HepG2 (cell line): ENCODE results near the gene FITM1. TPM values are rescaled to one million over a fixed set of nuclear protein-coding genes. Genes with fewer than 3 reads are reported as not detected.

Experiments used
- AGO2 ChIP-seq: fragments of 200-400 bp; formaldehyde crosslinking; optimal IDR thresholded peaks from 2 replicates; pipeline ENCODE3; 2017; ENCODE audit warnings: mild to moderate bottlenecking, low read depth, low read length, moderate library complexity
- CENPT ChIP-seq: sonication (generic); formaldehyde crosslinking; IDR thresholded peaks from 2 replicates; pipeline ENCODE4 v1.8.0; 2022; ENCODE audit warnings: low read depth, mild to moderate bottlenecking, moderate library complexity, missing genetic modification reagents
- EZH2 ChIP-seq: conservative IDR thresholded peaks from 2 replicates; pipeline ENCODE4 v1.6.1; 2012; ENCODE audit warnings: mild to moderate bottlenecking, low read depth, low read length, moderate library complexity
- HDAC6 ChIP-seq: fragments of 200-600 bp; sonication (generic); IDR thresholded peaks from 2 replicates; pipeline ENCODE4 v1.7.0; 2017; ENCODE audit warnings: mild to moderate bottlenecking, antibody characterized with exemption, low read length, low read depth
- HES4 ChIP-seq: sonication (generic); formaldehyde crosslinking; IDR thresholded peaks from 2 replicates; pipeline ENCODE4 v1.9.0; 2021; ENCODE audit warnings: mild to moderate bottlenecking, missing genetic modification reagents, borderline replicate concordance
- MTF2 ChIP-seq: sonication (generic); formaldehyde crosslinking; IDR thresholded peaks from 2 replicates; pipeline ENCODE4 v1.5.0; 2020; ENCODE audit warnings: missing genetic modification reagents, borderline replicate concordance
- PHB2 ChIP-seq: fragments of 450-650 bp; IDR thresholded peaks from 2 replicates; pipeline ENCODE4 v1.6.1; 2018; ENCODE audit not compliant: partially characterized antibody
- POLR2A ChIP-seq, 2 experiments: IDR thresholded peaks; 2 replicates each; pipeline ENCODE4 v1.6.1; 2011; ENCODE audit warnings: low read depth in 2 of 2, low read length in 2 of 2, mild to moderate bottlenecking in 1 of 2, moderate library complexity in 1 of 2; ENCODE audit not compliant: insufficient read depth in 1 of 2
- RBM22 ChIP-seq: fragments of 200-400 bp; formaldehyde crosslinking; optimal IDR thresholded peaks from 2 replicates; pipeline ENCODE3; 2017; ENCODE audit warnings: mild to moderate bottlenecking, low read length, moderate library complexity
- SOX13 ChIP-seq, 3 experiments: fragments of 450-650 bp in 1 of 3; sonication (generic) in 1 of 3; formaldehyde crosslinking in 1 of 3; IDR thresholded peaks in 2 of 3; conservative IDR thresholded peaks in 1 of 3; 2 replicates each; pipeline versions ENCODE4 v1.5.0 to v1.6.1; 2016 to 2020; ENCODE audit warnings: antibody characterized with exemption in 1 of 3, mild to moderate bottlenecking in 1 of 3, missing compliant biosample characterization in 1 of 3, missing genetic modification reagents in 1 of 3, moderate library complexity in 1 of 3
- SP5 ChIP-seq: IDR thresholded peaks from 2 replicates; pipeline ENCODE4 v1.6.1; 2016; ENCODE audit warnings: low read depth, borderline replicate concordance
- ZNF3 ChIP-seq: IDR thresholded peaks from 2 replicates; pipeline ENCODE4 v1.7.0; 2017; ENCODE audit warnings: inconsistent platforms
- ZNF563 ChIP-seq: sonication (generic); formaldehyde crosslinking; IDR thresholded peaks from 2 replicates; pipeline ENCODE4 v1.8.0; 2022; ENCODE audit warnings: mild to moderate bottlenecking, moderate library complexity, missing genetic modification reagents
- ZNF766 ChIP-seq: sonication (generic); formaldehyde crosslinking; IDR thresholded peaks from 2 replicates; pipeline ENCODE4 v1.5.0; 2020; ENCODE audit warnings: missing genetic modification reagents, borderline replicate concordance
- polyA plus RNA-seq, 8 experiments: library from polyadenylated mRNA; depleted of rRNA in 3 of 8; stranded (reverse) in 7 of 8; unstranded in 1 of 8; fragments of >200 nt; fragmentation: Illumina TruSeq in 4 of 8; extraction: Trizol in 4 of 8; gene quantifications; 2 replicates each; pipeline versions ENCODE4 v1.2.1 to v1.2.3, GENCODE V29; 2011 to 2016; ENCODE audit warnings: low read depth in 4 of 8, missing spikeins in 1 of 8, mixed read lengths in 1 of 8; ENCODE audit not compliant: insufficient read depth in 1 of 8
- total RNA-seq, 5 experiments: library from RNA; depleted of rRNA; stranded (reverse); fragments of >200 nt; fragmentation: Illumina TruSeq; extraction: Trizol; gene quantifications; 2 replicates each; pipeline ENCODE4 v1.2.3, GENCODE V29; 2016; ENCODE audit warnings: low read depth in 1 of 5
- TF ChIP-seq, protein P1 (sequence below): sonication (generic); formaldehyde crosslinking; IDR thresholded peaks from 2 replicates; pipeline ENCODE4 v1.5.1; 2020; ENCODE audit warnings: mild to moderate bottlenecking, missing genetic modification reagents
- TF ChIP-seq, protein P2 (sequence below), 2 experiments: fragments of 450-650 bp in 1 of 2; sonication (generic) in 1 of 2; formaldehyde crosslinking in 1 of 2; IDR thresholded peaks; 2 replicates each; pipeline versions ENCODE4 v1.6.1 to v1.8.0; 2016 to 2022; ENCODE audit warnings: antibody characterized with exemption in 1 of 2, mild to moderate bottlenecking in 1 of 2, missing genetic modification reagents in 1 of 2

FITM1 gene
- total and polyA plus RNA-seq, 2 of the 13 experiments (the other 11 are each of a cell fraction or from before 2014, with no cell fraction given): 2.7 to 5.8 TPM

DNA sequence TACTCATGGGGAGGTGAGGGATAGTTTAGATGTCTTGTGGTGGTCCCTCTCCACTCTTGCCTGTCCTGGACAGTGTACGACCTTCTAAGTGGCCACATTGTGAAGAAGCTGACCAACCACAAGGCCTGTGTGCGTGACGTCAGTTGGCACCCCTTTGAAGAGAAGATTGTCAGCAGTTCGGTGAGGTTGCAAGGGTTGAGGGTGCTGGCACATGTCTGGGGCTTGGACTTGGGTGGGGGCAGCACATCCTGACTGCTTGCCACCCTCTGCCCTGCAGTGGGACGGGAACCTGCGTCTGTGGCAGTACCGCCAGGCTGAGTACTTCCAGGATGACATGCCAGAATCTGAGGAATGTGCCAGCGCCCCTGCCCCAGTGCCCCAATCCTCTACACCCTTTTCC is 7.6 kb upstream of the FITM1 start (continued):
- TF ChIP-seq RBM22: peak; percentile 72
- TF ChIP-seq PHB2: no peak
- no peak for TF ChIP-seq ZNF3 (CRISPR knock-in tag)
- TF ChIP-seq, protein P1, sequence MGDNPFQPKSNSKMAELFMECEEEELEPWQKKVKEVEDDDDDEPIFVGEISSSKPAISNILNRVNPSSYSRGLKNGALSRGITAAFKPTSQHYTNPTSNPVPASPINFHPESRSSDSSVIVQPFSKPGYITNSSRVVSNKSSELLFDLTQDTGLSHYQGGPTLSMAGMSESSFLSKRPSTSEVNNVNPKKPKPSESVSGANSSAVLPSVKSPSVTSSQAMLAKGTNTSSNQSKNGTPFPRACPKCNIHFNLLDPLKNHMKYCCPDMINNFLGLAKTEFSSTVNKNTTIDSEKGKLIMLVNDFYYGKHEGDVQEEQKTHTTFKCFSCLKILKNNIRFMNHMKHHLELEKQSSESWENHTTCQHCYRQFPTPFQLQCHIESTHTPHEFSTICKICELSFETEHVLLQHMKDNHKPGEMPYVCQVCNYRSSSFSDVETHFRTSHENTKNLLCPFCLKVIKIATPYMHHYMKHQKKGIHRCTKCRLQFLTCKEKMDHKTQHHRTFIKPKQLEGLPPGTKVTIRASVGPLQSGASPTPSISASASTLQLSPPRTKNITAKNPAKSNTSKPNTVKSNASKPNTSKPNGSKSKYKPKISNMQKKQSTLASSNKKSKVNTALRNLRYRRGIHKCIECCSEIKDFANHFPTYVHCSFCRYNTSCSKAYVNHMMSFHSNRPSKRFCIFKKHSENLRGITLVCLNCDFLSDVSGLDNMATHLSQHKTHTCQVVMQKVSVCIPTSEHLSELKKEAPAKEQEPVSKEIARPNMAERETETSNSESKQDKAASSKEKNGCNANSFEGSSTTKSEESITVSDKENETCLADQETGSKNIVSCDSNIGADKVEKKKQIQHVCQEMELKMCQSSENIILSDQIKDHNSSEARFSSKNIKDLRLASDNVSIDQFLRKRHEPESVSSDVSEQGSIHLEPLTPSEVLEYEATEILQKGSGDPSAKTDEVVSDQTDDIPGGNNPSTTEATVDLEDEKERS (CRISPR knock-in tag): no peak
- TF ChIP-seq EZH2: no peak
- 0 out of 2 replicates have a peak, but pooled peaks have one; percentile 53 for TF ChIP-seq HES4 (CRISPR knock-in tag)
- no peak for TF ChIP-seq CENPT (CRISPR knock-in tag)
- TF ChIP-seq AGO2: peak; percentile 37
- no peak for TF ChIP-seq ZNF766 (CRISPR knock-in tag)
- TF ChIP-seq MTF2: no peak
- TF ChIP-seq, protein P2, sequence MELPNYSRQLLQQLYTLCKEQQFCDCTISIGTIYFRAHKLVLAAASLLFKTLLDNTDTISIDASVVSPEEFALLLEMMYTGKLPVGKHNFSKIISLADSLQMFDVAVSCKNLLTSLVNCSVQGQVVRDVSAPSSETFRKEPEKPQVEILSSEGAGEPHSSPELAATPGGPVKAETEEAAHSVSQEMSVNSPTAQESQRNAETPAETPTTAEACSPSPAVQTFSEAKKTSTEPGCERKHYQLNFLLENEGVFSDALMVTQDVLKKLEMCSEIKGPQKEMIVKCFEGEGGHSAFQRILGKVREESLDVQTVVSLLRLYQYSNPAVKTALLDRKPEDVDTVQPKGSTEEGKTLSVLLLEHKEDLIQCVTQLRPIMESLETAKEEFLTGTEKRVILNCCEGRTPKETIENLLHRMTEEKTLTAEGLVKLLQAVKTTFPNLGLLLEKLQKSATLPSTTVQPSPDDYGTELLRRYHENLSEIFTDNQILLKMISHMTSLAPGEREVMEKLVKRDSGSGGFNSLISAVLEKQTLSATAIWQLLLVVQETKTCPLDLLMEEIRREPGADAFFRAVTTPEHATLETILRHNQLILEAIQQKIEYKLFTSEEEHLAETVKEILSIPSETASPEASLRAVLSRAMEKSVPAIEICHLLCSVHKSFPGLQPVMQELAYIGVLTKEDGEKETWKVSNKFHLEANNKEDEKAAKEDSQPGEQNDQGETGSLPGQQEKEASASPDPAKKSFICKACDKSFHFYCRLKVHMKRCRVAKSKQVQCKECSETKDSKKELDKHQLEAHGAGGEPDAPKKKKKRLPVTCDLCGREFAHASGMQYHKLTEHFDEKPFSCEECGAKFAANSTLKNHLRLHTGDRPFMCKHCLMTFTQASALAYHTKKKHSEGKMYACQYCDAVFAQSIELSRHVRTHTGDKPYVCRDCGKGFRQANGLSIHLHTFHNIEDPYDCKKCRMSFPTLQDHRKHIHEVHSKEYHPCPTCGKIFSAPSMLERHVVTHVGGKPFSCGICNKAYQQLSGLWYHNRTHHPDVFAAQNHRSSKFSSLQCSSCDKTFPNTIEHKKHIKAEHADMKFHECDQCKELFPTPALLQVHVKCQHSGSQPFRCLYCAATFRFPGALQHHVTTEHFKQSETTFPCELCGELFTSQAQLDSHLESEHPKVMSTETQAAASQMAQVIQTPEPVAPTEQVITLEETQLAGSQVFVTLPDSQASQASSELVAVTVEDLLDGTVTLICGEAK (IDR thresholded peaks at IDR 0.05): no peak
- TF ChIP-seq, protein P2 (CRISPR knock-in tag; IDR thresholded peaks at IDR 0.05): 0 out of 2 replicates have a peak, but pooled peaks have one; percentile 2
- peak in 1 of 2 experiments; percentile 34; a peak in 2 of 4 replicates for TF ChIP-seq POLR2A (IDR thresholded peaks at IDR 0.05; ENCODE audit: insufficient read depth in 1 of 2, low read depth in 2 of 2, low read length in 2 of 2)
- TF ChIP-seq HDAC6: no peak
- TF ChIP-seq SOX13 (IDR thresholded peaks at IDR 0.05): no peak
- TF ChIP-seq SOX13 (CRISPR knock-in tag; conservative IDR thresholded peaks at IDR 0.05 in 1 of 2, IDR thresholded peaks at IDR 0.05 in 1 of 2): no peak
- 0 out of 2 replicates have a peak, but pooled peaks have one; percentile 24 for TF ChIP-seq ZNF563 (CRISPR knock-in tag)
- no peak for TF ChIP-seq SP5 (CRISPR knock-in tag)
